ENCODE results near the gene ALPG. TPM values are rescaled to one million over a fixed set of nuclear protein-coding genes. Genes with fewer than 3 reads are reported as not detected.
"Not testable (repeated sequence)": the region's sequence is repeated elsewhere in the genome, so short reads cannot be mapped to it uniquely, and the experiment has no call there.

ALPG gene
- total RNA-seq, 1 experiment from 2014 or later, result 0.10 TPM

DNA sequence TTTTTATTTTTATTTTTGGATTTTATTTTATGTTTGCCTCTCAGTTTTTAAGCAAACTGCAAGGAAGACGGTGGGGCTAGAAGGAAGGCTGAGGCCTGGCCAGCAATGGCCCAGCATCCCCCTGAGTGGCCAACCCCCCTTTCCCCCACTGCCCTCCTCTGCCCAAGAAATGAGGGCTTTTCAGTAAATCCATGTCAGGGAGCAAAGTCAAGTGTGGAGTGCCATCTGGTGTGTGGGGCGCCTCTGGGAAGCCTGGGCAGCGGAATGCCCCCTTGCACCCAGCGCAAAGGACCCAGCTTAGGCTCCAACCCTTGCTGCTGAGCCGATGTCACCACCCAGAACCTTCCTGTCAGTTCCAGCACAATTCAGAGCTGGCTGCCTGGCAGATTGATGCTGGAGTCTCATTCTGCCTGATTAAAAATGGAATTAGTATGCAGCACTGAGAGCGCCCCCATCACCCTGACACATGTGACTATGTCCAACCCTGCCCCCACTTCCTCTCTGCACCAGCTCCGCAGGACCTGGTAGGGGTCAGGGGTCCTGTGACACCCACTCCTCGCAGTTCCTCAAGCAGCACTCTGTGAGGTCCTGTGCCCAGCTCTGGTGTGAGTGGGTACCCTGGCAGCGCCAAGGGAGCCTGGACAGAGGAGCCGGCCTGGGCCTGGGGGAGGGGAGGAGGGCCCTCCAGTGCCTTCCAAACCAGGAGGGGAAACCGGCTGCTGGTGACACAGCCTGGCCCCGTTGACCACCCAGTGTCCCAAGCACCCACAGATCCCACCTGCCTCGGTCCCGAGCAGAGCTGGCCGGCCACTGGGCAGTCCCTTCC lies 37.3 kb upstream of the ALPG start:
- Histone ChIP-seq H3K27me3 (ENCODE audit: insufficient read depth, low read length) (no peaks in the 10 kb centered on the region), H3K4me3 (replicated peaks in 1 of 2; ENCODE audit: low read depth in 1 of 2, low read length in 2 of 2) (no peak overlapping the region), H3K27ac (ENCODE audit: low read depth, low read length) (no peak overlapping the region), H3K9me3 (ENCODE audit: control insufficient read depth in 1 of 2, insufficient read depth in 1 of 2, low read depth in 1 of 2, low read length in 2 of 2) (no peaks in the 10 kb centered on the region), H3K4me1 (ENCODE audit: control insufficient read depth in 1 of 2, insufficient read depth in 2 of 2, low read length in 2 of 2) (peaks cover 0 to 4% of the 10 kb centered on the region in 2 experiments; a peak in 1 of 4 replicates), H3K4me2 (ENCODE audit: low read length) (no peak overlapping the region), H2AFZ (ENCODE audit: low read depth, low read length, poor library complexity, severe bottlenecking) (no peak overlapping the region), H3K9ac (ENCODE audit: low read length) (no peak overlapping the region), H3K79me2 (ENCODE audit: insufficient read depth, low read length) (no peaks in the 10 kb centered on the region), H4K20me1 (ENCODE audit: insufficient read depth) (no peaks in the 10 kb centered on the region), H3K9me2 (ENCODE audit: insufficient read depth) (no peaks in the 10 kb centered on the region), H3K36me3 (ENCODE audit: control insufficient read depth in 1 of 2, insufficient read depth in 2 of 2, low read length in 2 of 2) (no peaks in the 10 kb centered on the region)
- no peak for TF ChIP-seq EGR1 (IDR thresholded peaks at IDR 0.05; ENCODE audit: low read depth)
- no peak for TF ChIP-seq POLR2A (IDR thresholded peaks at IDR 0.05; ENCODE audit: borderline replicate concordance, extremely low read depth, insufficient read depth, insufficient read length)
- no peak for TF ChIP-seq JUND (IDR thresholded peaks at IDR 0.05)
- TF ChIP-seq, protein P1, sequence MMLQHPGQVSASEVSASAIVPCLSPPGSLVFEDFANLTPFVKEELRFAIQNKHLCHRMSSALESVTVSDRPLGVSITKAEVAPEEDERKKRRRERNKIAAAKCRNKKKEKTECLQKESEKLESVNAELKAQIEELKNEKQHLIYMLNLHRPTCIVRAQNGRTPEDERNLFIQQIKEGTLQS (IDR thresholded peaks at IDR 0.05), result no peak
- TF ChIP-seq, protein P2, sequence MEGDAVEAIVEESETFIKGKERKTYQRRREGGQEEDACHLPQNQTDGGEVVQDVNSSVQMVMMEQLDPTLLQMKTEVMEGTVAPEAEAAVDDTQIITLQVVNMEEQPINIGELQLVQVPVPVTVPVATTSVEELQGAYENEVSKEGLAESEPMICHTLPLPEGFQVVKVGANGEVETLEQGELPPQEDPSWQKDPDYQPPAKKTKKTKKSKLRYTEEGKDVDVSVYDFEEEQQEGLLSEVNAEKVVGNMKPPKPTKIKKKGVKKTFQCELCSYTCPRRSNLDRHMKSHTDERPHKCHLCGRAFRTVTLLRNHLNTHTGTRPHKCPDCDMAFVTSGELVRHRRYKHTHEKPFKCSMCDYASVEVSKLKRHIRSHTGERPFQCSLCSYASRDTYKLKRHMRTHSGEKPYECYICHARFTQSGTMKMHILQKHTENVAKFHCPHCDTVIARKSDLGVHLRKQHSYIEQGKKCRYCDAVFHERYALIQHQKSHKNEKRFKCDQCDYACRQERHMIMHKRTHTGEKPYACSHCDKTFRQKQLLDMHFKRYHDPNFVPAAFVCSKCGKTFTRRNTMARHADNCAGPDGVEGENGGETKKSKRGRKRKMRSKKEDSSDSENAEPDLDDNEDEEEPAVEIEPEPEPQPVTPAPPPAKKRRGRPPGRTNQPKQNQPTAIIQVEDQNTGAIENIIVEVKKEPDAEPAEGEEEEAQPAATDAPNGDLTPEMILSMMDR (IDR thresholded peaks at IDR 0.05 in 2 of 3, conservative IDR thresholded peaks at IDR 0.05 in 1 of 3; ENCODE audit: borderline replicate concordance in 1 of 3, insufficient read depth in 1 of 3, low read depth in 2 of 3, low read length in 2 of 3), result no peak
- no peak for TF ChIP-seq YY1 (IDR thresholded peaks at IDR 0.05; ENCODE audit: extremely low read depth, insufficient replicate concordance, low read depth, low read length)
- no peak for TF ChIP-seq POLR2AphosphoS5 (IDR thresholded peaks at IDR 0.05; ENCODE audit: low read depth, low read length)
- no peak for TF ChIP-seq ZNF274 (IDR thresholded peaks at IDR 0.05; ENCODE audit: low read depth, low read length)
- intact Hi-C loops (cut with micrococcal nuclease), result no loop called here
- ChIA-PET CTCF (no interaction called here), POLR2A (no interaction called here), RAD21 (ENCODE audit: low non-redundant PET in 1 of 2, low total read pairs in 2 of 2, uncharacterized antibody in 2 of 2, unreplicated experiment in 2 of 2) (no interaction called here)
- DNase-seq (ENCODE audit: low read depth, low spot score), result no peak
- ATAC-seq, result no peak
- BruUV-seq (replicated peaks), result no TSS peak

DNA sequence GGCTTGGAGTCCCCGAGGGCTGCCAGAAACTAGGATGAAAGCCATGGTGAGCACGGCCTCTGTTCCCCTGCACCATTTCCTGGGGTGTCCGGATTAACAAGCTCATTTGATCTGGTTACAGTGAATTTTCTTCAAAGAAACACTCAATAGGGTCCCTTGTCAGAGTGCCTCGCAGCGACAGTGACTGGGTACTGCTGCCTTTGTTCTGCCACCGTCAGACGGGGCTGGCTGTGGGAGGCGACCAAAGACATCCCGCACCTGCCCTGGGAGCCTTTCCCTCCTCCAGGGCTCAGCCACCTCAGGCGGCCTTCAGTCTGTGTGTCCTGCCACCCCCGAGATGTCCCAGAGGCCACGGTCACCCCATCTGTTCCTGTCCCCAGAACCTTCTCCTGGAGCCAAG lies 36.6 kb upstream of the ALPG start:
- H3K4me3 ChIP-seq (replicated peaks in 1 of 2; ENCODE audit: low read depth in 1 of 2, low read length in 2 of 2); H4K20me1 ChIP-seq (ENCODE audit: insufficient read depth); H2AFZ ChIP-seq (ENCODE audit: low read depth, low read length, poor library complexity, severe bottlenecking); POLR2A ChIA-PET; H3K79me2 ChIP-seq (ENCODE audit: insufficient read depth, low read length); H3K9me3 ChIP-seq (ENCODE audit: control insufficient read depth in 1 of 2, insufficient read depth in 1 of 2, low read depth in 1 of 2, low read length in 2 of 2); H3K9ac ChIP-seq (ENCODE audit: low read length); H3K27me3 ChIP-seq (ENCODE audit: insufficient read depth, low read length); ATAC-seq; H3K9me2 ChIP-seq (ENCODE audit: insufficient read depth); H3K4me1 ChIP-seq (ENCODE audit: control insufficient read depth in 1 of 2, insufficient read depth in 2 of 2, low read length in 2 of 2); H3K27ac ChIP-seq (ENCODE audit: low read depth, low read length); CTCF ChIA-PET; RAD21 ChIA-PET (ENCODE audit: low non-redundant PET in 1 of 2, low total read pairs in 2 of 2, uncharacterized antibody in 2 of 2, unreplicated experiment in 2 of 2); DNase-seq (ENCODE audit: low read depth, low spot score); H3K4me2 ChIP-seq (ENCODE audit: low read length); intact Hi-C loops (cut with micrococcal nuclease); H3K36me3 ChIP-seq (ENCODE audit: control insufficient read depth in 1 of 2, insufficient read depth in 2 of 2, low read length in 2 of 2); BruUV-seq (replicated peaks): not testable (repeated sequence)

Data from HCT116 (cell line).